Central memory CD8-positive, alpha-beta T cell (primary cell): Measurements from ENCODE around the gene PDE8B.
"Not testable (repeated sequence)": the region's sequence is repeated elsewhere in the genome, so short reads cannot be mapped to it uniquely, and the experiment has no call there.

Experiments
- ATAC-seq: fragments of 150-1000 bp; cut with Tn5 transposase; replicated peaks from 2 replicates; pipeline ENCODE4 v1.10.0; 2022; ENCODE audit warnings: mild to moderate bottlenecking, moderate FRiP score, moderate number of reproducible peaks; ENCODE audit not compliant: poor library complexity, severe bottlenecking; ENCODE audit errors: extremely low read depth
- DNase-seq, 2 donors: peaks; one replicate each; pipeline ENCODE4 v3.0.0; 2021; ENCODE audit warnings: low spot score in 2 of 2
- H3K27ac Mint-ChIP-seq: one replicate; pipeline ENCODE4 v1.8.0; 2022; ENCODE audit warnings: low read depth, mild to moderate bottlenecking, moderate library complexity, mixed read lengths
- H3K27me3 Mint-ChIP-seq: one replicate; pipeline ENCODE4 v1.8.0; 2022; ENCODE audit warnings: mixed read lengths
- H3K36me3 Mint-ChIP-seq: one replicate; pipeline ENCODE4 v1.8.0; 2022; ENCODE audit warnings: mild to moderate bottlenecking, moderate library complexity, mixed read lengths; ENCODE audit not compliant: insufficient read depth
- H3K4me1 Mint-ChIP-seq: one replicate; pipeline ENCODE4 v1.8.0; 2022; ENCODE audit warnings: mixed read lengths
- H3K4me3 Mint-ChIP-seq: one replicate; pipeline ENCODE4 v1.8.0; 2022; ENCODE audit warnings: mild to moderate bottlenecking, moderate library complexity, mixed read lengths
- H3K9me3 Mint-ChIP-seq: one replicate; pipeline ENCODE4 v1.8.0; 2022; ENCODE audit warnings: mixed read lengths

The PDE8B gene

GRCh38 chr5:77449981-77450380, 239.5 kb downstream of the PDE8B start:
- Mint-ChIP-seq H3K4me1 (no peaks in the 10 kb centered on the region), H3K9me3 (no peaks in the 10 kb centered on the region), H3K27ac (no peak overlapping the region), H3K4me3 (no peak overlapping the region), H3K27me3 (no peaks in the 10 kb centered on the region), H3K36me3 (peaks cover 5% of the 10 kb centered on the region)
- DNase-seq (no peak), ATAC-seq (no peak)

- Mint-ChIP-seq H3K27me3 (no peaks in the 10 kb centered on the region), H3K36me3 (peaks cover 2% of the 10 kb centered on the region), H3K4me1 (no peaks in the 10 kb centered on the region), H3K9me3 (no peaks in the 10 kb centered on the region), H3K4me3 (no peak overlapping the region), H3K27ac (no peak overlapping the region)
- ATAC-seq: no peak
- no peak for DNase-seq
Measured at GRCh38 chr5:77452351-77452750, 241.9 kb downstream of the PDE8B start.

GRCh38 chr5:77454123-77454522, 243.6 kb downstream of the PDE8B start:
- no peak for ATAC-seq
- H3K36me3 Mint-ChIP-seq: no peaks in the 10 kb centered on the region
- H3K4me3 Mint-ChIP-seq: no peak overlapping the region
- H3K4me1 Mint-ChIP-seq: no peaks in the 10 kb centered on the region
- peak overlapping the region; percentile 13 for H3K27ac Mint-ChIP-seq
- H3K27me3 Mint-ChIP-seq: no peaks in the 10 kb centered on the region
- no peaks in the 10 kb centered on the region for H3K9me3 Mint-ChIP-seq
- DNase-seq: no peak

- Mint-ChIP-seq H3K4me1 (no peaks in the 10 kb centered on the region), H3K27ac (no peak overlapping the region), H3K9me3 (no peaks in the 10 kb centered on the region), H3K27me3 (no peaks in the 10 kb centered on the region), H3K36me3 (peaks cover 1% of the 10 kb centered on the region), H3K4me3 (no peak overlapping the region)
- no peak for DNase-seq
- no peak for ATAC-seq
Measured at GRCh38 chr5:77461287-77461686, 250.8 kb downstream of the PDE8B start.

- DNase-seq (no peak), ATAC-seq (no peak)
- H3K27me3 Mint-ChIP-seq: no peaks in the 10 kb centered on the region
- no peaks in the 10 kb centered on the region for H3K4me1 Mint-ChIP-seq
- H3K27ac Mint-ChIP-seq: no peak overlapping the region
- H3K9me3 Mint-ChIP-seq: no peaks in the 10 kb centered on the region
- H3K4me3 Mint-ChIP-seq: no peak overlapping the region
- peaks cover 1% of the 10 kb centered on the region for H3K36me3 Mint-ChIP-seq
Measured at GRCh38 chr5:77463905-77464304, 253.4 kb downstream of the PDE8B start.

- H3K27ac Mint-ChIP-seq, H3K9me3 Mint-ChIP-seq, H3K36me3 Mint-ChIP-seq, ATAC-seq, H3K27me3 Mint-ChIP-seq, H3K4me3 Mint-ChIP-seq, DNase-seq: not testable (repeated sequence)
- peaks cover 17% of the 10 kb centered on the region for H3K4me1 Mint-ChIP-seq
Measured at GRCh38 chr5:77468875-77469274, 258.4 kb downstream of the PDE8B start.

- DNase-seq, H3K27me3 Mint-ChIP-seq, H3K4me3 Mint-ChIP-seq, H3K36me3 Mint-ChIP-seq, ATAC-seq, H3K27ac Mint-ChIP-seq, H3K9me3 Mint-ChIP-seq: not testable (repeated sequence)
- peaks cover 17% of the 10 kb centered on the region for H3K4me1 Mint-ChIP-seq
Measured at GRCh38 chr5:77475041-77475440, 264.6 kb downstream of the PDE8B start.
